HFF-Myc (cell line): ENCODE data around the gene NASP.

Source experiments
- DNase-seq: peaks from one replicate; pipeline ENCODE4 v3.0.0-alpha.2; 2011; ENCODE audit warnings: low read depth; ENCODE audit errors: extremely low read depth
- H3K4me3 ChIP-seq: replicated peaks from 2 replicates; pipeline ENCODE4 v1.5.1; 2011; ENCODE audit warnings: low read depth, mild to moderate bottlenecking, control low read depth, low read length
- TF ChIP-seq, protein P1 (sequence below): IDR thresholded peaks from 2 replicates; pipeline ENCODE4 v1.5.1; 2012; ENCODE audit warnings: mild to moderate bottlenecking, low read depth, low read length, control low read depth; ENCODE audit errors: missing control alignments

Gene NASP

DNA sequence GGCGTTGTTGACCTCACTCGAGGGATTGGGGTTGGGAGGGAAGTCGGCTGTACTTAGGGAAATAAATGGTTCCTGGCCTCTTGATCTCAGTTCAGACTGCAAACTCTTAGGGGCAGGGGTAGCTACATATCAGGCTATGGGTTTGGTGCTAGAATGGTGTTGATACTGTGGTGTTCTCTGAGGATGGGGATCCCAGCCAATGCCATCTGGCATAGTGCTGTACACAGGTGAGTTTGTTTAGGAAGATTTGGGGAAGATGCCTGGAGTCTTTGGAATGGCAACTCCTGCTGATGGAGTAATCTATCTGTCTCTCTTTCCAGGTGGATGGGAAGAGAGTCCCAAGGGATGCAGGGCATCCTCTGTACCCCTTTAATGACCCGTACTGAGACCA is 14.3 kb upstream of the NASP start:
- DNase-seq: no peak
- H3K4me3 ChIP-seq: no peak overlapping the region
- TF ChIP-seq, protein P1, sequence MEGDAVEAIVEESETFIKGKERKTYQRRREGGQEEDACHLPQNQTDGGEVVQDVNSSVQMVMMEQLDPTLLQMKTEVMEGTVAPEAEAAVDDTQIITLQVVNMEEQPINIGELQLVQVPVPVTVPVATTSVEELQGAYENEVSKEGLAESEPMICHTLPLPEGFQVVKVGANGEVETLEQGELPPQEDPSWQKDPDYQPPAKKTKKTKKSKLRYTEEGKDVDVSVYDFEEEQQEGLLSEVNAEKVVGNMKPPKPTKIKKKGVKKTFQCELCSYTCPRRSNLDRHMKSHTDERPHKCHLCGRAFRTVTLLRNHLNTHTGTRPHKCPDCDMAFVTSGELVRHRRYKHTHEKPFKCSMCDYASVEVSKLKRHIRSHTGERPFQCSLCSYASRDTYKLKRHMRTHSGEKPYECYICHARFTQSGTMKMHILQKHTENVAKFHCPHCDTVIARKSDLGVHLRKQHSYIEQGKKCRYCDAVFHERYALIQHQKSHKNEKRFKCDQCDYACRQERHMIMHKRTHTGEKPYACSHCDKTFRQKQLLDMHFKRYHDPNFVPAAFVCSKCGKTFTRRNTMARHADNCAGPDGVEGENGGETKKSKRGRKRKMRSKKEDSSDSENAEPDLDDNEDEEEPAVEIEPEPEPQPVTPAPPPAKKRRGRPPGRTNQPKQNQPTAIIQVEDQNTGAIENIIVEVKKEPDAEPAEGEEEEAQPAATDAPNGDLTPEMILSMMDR: no peak

- TF ChIP-seq, protein P1: peak; percentile 100
- DNase-seq: peak; percentile 60
- no peak overlapping the region for H3K4me3 ChIP-seq
These were observed 13.8 kb upstream of the NASP start for GRCh38 chr1:45569962-45570581.

- H3K4me3 ChIP-seq: no peak overlapping the region
- DNase-seq: no peak
- TF ChIP-seq, protein P1: no peak
These were observed 13.2 kb upstream of the NASP start for GRCh38 chr1:45570631-45571030.

DNA sequence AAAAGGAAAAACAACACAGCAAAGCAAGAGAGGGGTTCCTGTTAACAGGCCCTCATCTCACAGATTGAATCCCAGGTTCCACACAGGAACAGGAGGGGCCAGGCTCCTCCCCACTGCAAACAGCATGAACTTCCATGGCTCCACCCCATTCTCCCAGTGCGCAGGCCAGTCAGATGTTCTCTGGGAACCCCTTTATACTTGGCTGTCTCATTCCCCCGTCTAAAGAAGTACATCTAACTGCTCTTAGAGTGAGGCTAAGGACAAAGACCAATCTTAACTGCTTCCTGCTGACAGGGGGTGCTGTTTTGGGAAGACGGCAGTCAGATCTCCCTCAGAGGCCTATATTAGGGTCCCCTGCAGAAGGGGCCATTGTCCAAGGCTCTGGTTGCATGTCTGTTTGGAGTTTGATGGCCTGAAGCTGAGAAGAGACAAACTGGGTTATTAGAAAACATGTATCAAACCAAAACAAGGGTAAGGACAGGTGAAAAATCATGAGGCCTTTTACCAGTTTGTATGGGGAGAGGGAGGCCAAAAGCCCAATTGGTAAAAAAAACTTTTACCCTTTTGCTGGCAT is 10.5 kb upstream of the NASP start:
- TF ChIP-seq, protein P1: no peak
- DNase-seq: no peak
- no peak overlapping the region for H3K4me3 ChIP-seq

- no peak for DNase-seq
- TF ChIP-seq, protein P1: no peak
- no peak overlapping the region for H3K4me3 ChIP-seq
These were observed 9.7 kb upstream of the NASP start for GRCh38 chr1:45574105-45574626.

- TF ChIP-seq, protein P1: no peak
- peak overlapping the region; percentile 98 for H3K4me3 ChIP-seq
- DNase-seq: peak; percentile 96
These were observed 576 bp upstream of the NASP start for GRCh38 chr1:45583264-45583665.
